Measurements from ENCODE around the gene SRC.

DNA sequence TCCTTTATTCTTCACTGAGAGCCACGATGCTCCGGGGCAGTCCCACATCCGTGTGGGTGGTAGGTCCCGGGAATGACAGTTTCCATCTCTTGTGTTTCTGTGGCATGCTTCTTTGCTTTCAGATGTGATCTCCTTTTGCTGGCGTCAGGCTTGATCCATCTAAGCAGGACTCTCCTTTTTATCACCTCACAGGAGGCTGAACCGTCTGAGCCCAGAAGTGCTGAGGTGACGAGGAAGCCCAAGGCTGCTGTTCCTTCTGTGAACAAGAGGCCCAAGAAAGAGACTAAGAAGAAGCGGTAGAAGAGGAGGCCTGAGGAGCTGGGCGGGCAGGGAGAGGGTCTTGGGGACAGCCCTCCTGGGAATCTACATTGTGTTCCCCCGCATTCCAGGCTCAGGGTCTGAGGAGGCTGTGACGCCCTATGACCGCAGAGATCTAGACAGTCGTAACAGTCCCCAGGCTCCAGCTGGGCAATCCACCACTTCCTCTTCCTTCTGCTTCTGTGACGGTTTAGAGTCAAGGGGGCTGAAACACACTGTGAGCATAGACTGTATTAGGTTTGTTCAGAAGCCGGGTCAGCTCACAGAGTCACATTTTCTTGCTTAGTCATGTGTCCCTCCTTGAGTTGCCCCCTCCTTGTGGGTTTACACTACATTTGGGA, 29.7 kb upstream of the SRC start:
- no peak for TF ChIP-seq SMC3 (IDR thresholded peaks at IDR 0.05; ENCODE audit: low read depth, low read length)
- no peak for TF ChIP-seq RXRA (IDR thresholded peaks at IDR 0.05; ENCODE audit: borderline replicate concordance, low read depth)
- TF ChIP-seq, protein P1, sequence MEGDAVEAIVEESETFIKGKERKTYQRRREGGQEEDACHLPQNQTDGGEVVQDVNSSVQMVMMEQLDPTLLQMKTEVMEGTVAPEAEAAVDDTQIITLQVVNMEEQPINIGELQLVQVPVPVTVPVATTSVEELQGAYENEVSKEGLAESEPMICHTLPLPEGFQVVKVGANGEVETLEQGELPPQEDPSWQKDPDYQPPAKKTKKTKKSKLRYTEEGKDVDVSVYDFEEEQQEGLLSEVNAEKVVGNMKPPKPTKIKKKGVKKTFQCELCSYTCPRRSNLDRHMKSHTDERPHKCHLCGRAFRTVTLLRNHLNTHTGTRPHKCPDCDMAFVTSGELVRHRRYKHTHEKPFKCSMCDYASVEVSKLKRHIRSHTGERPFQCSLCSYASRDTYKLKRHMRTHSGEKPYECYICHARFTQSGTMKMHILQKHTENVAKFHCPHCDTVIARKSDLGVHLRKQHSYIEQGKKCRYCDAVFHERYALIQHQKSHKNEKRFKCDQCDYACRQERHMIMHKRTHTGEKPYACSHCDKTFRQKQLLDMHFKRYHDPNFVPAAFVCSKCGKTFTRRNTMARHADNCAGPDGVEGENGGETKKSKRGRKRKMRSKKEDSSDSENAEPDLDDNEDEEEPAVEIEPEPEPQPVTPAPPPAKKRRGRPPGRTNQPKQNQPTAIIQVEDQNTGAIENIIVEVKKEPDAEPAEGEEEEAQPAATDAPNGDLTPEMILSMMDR (IDR thresholded peaks at IDR 0.05): no peak
- no peak for TF ChIP-seq TAF1 (IDR thresholded peaks at IDR 0.05; ENCODE audit: borderline replicate concordance, low read depth, low read length)
- TF ChIP-seq REST (IDR thresholded peaks at IDR 0.05; ENCODE audit: low read depth, low read length): no peak
- TF ChIP-seq EP300 (IDR thresholded peaks at IDR 0.05; ENCODE audit: borderline replicate concordance in 1 of 2, low read depth in 1 of 2, low read length in 1 of 2): no peak
- TF ChIP-seq NRF1 (IDR thresholded peaks at IDR 0.05; ENCODE audit: low read depth, low read length): no peak
- TF ChIP-seq RCOR1 (IDR thresholded peaks at IDR 0.05; ENCODE audit: low read length): no peak
- TF ChIP-seq TEAD4 (IDR thresholded peaks at IDR 0.05; ENCODE audit: borderline replicate concordance, insufficient read depth): no peak

All from SK-N-SH (cell line).